Amniotic epithelial cell (primary cell): ENCODE results near the gene CCND1.
"Not testable (repeated sequence)": the region's sequence is repeated elsewhere in the genome, so short reads cannot be mapped to it uniquely, and the experiment has no call there.

ENCODE experiments used
- DNase-seq: peaks from one replicate; pipeline ENCODE4 v3.0.0-alpha.2; 2010; ENCODE audit warnings: low read depth

The CCND1 gene

DNA sequence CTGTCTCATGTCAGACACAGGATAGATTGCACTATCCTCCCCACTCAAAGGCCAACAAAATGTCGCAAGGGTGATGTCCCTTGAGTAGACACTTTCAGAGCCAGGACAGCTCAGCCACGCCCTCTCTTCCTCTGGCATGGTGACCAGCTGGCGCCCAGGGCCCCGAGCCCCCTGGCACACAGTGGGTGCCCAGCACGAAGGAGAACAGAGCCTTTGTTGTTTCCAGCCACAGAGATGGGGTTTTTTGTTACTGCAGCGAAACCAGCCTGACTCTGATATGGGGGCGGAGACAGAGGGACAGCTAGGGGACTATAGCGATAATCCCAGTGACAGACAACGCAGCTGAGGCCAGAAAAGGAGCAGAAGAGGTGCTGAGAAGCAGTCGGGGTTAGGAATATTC, 23.3 kb upstream of the CCND1 start:
- DNase-seq, result no peak

DNA sequence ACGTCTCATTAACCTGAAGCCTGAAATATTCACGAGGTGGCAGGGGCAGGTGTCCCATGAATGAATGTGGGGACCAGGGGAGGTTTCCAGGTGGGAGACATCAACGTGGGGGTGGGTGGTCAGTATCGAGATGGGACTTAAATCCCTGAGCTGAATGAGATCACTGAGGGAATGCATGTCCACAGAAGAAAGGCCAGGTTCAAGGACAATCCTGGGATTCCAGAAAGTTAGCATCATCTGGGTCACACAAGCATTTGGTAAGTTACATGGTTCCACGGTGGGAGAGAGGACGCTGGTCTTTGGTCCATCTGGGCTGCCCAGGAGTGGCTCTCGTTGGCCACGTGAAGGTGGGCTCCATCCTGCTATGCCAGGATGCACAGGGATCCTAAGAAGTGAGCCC, 22.7 kb upstream of the CCND1 start:
- DNase-seq, result no peak

DNA sequence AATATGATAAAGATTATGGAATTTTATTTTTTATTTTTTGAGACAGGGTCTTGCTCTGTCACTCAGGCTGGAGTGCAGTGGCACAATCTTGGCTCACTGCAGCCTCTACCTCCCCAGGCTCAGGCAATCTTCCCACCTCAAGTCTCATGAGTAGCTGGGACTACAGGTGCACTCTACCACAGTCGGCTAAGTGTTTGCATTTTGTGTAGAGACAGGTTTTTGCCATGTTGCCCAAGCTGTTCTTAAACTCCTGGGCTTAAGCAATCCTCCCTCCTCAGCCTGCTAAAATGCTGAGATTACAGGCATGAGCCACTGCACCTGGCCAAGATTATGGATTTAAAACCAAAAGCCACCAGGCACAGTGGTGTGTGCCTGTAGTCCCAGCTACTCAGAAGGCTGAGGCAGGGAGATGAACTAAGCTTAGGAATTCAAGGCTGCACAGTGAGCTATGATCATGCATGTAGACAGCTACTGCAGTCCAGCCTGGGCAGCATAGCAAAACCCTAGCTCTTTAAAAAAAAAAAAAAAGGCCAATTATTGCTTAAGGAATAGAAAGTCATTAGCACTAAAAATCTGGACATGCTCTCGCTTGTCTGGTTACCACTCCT, 20.2 kb upstream of the CCND1 start:
- no peak for DNase-seq

DNA sequence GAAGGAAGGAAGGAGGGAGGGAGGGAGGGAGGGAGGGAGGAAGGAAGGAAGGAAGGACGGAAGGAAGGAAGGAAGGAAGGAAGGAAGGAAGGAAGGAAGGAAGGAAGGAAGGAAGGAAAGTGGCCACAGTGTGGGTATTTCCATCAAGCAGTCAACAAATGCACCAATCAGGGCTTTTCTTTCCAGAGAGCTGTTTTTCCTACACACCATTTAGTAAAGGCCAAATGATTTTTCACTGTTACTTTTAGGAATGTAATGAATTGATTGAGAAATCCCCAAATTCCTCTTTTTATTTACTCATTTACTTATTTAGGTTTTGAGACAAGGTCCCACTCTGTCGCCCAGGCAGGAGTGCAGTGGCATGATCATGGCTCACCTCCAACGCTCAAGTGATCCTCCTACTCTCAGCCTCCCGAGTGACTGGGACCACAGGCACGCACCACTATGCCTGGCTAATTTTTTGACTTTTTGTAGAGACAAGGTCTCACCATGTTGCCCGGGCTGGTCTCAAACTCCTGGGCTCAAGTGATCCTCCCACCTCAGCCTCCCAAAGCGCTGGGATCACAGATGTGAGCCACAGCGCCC, 18.8 kb upstream of the CCND1 start:
- DNase-seq, result not testable (repeated sequence)

DNA sequence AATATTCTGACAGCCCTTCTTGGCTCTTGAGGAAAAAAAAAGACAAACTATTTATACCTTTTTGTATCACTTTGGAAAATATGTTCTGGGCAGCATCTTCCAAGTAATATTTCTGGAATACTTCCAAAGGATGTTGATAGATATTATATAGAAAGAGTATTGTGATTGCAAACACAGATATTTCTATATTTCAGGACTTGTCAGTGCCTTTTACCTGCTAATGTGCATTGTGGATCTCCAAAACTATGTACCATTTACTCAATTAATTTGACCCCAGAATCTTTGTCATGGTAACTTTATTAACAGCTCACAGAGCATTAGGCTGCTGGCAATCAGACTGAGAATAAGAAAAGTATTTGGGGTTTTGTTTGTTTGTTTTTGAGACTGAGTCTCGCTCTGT, 16.7 kb upstream of the CCND1 start:
- no peak for DNase-seq

DNA sequence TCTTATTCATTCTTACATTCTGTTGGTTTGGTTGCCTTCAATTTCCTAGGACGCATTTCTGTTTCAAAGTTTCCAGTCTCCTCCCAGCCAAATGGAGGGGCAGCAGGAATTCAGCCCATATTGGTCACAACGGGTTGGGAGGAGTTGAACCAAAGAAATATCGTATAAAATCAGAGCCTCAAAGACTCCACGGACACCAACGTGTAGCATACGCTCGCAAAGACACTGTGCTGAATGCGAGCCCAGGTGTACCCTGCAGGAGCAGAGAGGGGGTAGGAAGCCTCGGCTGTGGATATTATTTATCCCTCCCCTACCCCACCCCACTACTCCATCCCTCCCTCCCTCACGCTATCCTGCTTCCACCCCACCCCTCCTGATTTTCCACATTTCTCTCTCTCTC, 15.5 kb upstream of the CCND1 start:
- no peak for DNase-seq

DNA sequence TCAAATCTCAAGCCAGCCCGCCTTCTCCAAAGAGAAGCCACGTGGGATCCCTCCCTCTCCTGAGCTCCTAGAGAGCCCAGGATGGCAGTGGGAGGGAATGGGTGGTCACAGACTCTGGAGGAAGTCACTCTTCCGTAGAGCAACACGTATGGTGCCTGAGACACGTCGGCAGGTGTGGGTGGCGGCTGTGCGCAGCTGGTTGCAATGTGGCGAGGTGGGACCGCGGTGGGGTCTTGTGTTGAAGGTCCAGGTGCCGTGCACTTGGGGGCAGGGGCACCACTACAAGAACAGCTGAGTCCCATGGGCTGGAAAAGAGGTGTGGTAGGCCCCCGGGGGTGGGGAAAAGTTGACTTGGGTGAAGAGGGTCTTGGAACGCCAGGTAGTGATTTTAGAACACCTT, 13.4 kb upstream of the CCND1 start:
- no peak for DNase-seq

DNA sequence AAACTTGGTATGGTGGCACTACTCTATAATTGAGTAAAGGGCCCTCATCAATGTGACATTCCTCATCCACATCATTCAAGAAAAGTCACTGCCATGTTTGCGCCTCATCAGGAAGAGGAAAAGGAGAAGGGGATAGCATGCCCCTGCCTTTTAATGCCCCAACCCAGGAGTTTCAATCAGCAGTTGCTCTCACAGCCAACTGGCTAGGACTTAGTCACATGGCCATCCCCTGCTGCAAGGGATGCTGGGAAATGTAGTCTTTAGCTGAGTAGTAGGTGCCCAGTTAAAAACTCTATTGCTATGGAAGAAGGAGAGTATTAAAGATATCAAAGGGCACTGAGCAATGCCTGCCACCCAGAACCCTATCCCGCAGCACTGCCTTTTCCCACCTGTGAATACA, 10.9 kb upstream of the CCND1 start:
- DNase-seq, result no peak

DNA sequence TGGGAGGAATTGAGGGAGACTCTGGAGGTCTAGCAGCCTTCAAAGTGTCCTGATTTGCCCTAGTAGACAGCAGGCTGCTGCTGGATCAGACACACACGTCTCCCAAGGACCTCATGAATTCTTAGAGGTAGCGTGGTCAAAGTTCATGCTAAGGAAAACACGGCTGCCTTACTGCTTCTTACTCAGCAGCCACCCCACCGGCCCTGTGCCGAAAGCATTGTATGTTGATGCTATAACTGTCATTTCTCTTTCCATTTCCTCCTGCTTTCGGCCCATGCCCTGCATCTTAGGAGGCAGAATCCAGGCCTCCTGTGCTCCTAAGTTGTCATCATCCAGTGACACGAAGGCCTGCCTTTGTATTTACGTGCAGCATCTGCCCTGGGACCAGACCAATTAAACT, 10.5 kb upstream of the CCND1 start:
- DNase-seq, result no peak

DNA sequence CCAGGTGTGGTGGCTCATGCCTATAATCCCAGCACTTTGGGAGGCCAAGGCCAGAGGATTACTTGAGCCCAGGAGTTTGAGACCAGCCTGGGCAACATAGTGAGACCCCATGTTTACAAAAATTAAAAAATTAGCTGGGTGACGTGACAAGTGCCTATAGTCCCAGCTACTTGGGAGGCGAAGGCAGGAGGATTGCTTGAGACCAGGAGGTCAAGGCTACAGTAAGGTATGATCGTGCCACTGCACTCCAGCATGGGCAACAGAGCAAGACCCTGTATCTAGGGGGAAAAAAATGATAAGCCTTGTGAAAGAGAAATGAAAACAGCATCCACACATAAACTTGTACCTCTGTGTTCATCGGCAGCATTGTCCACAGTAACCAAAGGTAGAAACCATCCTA, 8.1 kb upstream of the CCND1 start:
- DNase-seq, result no peak

DNA sequence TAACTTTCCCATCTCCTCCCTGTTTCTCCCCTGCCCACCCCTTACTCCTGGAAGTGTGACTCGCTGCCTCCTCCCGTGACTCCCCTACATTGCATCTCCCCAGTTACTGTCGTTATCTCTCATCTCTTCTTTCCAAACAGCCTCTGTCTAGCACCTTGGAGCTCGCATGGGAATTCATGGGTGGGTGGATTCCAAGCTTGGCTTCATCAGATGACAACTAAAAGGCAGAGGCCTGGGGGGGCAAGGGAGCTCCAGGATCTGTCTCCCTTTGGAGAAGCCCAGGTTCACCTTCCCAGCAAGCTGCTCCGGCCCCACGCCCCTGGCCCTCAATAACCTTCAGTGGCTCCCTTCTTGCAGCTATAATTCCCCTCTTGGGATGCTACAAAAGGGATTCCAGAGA, 6.9 kb upstream of the CCND1 start:
- no peak for DNase-seq

DNA sequence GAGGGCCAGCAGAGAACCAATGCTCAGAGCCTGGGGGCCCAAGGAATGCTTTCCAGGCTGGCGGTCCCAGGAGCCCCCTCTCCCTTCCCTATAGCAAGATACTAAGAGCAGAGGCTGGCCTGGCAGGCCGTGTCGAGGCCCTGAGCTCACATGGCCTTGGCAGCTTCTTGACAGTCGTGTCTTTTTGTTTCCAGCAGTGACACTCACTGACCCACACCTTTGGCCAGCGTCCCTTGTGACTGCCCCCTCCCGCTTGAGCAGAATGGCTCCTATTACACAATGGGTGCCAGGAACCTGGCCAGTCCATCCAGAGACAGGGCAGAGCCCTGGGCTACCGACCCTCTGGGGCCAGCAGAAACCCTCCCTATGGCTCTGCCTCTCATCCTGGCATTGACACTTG, 6.4 kb upstream of the CCND1 start:
- no peak for DNase-seq

DNA sequence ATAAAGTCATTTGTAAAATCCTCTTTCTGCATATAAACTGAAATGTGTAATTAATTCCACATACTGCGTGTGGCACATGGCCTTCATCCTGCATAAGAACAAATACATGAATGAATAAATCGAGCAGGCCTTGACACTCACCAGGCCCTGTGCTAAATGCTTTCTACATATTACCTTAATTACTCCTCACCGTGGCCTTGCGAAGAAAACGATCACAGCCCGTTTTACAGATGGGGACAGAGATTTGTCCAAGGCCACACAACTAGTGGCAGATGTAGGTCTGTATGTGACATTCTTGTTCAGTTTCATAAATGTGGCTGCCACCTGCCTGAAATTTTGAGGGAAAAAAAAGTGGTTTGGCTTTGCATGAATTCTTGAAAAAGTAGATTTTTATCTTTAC, 5.8 kb upstream of the CCND1 start:
- DNase-seq, result no peak

DNA sequence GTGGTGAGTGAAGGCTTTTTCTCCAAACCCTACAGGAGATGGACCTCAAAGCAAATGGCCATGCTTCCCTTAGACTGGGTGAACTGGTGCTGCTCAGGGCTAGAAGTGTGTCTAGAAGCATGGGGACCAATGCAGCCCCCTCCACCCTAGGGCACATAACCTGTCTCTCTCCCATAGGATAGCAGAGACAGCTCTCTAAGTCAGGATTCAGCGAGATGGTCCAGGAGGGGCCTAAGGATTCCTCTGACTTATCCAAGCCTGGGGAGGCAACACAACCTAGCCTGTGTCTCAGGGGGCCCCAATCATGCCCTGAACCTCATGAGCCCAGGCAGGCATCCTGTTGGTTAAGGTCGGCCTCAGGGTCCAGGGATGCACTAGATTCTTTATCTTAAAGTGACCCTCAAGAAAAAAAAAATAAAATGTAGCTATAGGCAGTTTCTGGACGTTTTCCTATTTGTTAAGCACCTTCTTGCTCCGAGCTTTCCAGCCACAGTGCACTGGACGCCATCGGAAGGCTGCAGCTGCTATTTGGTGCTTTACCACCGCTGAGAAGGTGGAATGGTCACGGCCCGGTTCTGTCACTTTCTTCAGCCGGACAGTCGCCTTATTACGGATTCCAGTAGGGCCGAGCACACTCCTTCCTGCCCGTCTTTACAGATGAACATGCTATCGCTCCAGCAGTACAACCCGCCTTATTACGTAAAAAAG, 5.0 kb upstream of the CCND1 start:
- no peak for DNase-seq

DNA sequence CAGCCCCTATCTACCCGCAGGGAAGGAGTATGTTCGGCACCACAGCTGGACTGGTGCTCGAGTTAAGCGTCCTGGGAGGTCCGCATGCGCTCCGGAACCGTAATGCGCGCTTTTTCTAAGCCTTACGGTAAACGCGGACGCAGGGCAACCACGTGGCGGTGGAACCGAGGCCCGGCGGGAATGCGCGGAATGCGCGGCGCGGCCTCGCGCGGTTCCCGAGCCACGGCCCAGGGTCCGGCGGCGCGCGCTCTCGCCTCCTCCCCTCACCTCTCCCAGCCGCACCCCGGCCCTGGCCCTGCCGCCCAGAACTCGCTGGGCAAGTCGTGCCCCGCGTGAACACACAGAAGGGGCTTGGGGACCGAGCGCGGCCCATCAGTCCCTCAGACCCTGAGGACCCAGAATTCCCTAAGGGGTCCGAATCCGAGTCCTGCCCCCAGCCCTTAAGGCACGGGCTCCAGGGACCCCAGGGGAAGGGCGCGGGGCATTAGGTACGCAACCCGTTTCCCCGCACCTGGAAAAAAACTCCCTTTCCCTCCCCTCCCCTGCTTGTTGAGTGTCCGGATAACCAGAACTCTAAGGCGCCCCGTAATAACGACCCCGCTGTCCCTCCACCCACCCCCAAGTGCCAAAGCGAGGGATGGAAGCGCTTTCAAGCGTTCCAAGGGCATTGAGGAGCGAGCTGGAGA, 4.3 kb upstream of the CCND1 start:
- DNase-seq, result peak; percentile 96

DNA sequence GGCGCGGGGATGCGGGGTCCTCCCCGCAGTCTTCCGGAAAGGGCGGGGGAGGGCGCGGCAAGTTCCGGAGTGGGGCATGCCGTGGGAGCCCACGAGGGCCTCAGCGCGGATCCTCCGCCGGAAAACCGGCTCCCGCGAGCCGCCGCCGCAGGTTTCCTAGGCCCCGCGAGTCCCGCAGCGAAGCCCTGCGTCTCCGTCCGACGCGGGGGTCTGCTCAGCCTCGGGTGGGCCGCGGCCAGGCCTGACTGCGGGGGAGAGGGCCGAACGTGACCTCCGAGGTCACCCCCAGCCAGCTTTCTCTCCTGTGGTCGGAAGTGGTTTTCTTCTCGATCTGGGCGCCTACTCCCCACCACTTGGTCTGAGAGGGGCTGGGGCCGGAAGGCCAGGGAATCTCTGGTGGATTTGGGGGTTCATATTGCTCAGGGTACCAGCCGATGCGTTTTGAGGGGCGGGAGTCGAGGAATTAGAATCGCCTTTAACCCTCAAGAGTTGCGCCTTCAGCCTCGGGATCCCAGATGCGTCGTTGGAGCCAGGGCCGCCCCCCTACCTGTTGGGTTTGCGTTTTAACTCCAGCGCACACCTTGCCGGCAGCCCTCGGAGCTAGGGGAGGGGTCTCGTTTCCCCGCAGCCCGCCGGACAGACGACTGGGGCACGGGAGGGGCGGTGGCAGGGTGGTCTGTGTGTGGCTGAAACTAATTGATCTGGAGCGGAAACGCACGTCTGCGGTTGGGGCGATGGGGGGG, 3.6 kb upstream of the CCND1 start:
- DNase-seq, result no peak

DNA sequence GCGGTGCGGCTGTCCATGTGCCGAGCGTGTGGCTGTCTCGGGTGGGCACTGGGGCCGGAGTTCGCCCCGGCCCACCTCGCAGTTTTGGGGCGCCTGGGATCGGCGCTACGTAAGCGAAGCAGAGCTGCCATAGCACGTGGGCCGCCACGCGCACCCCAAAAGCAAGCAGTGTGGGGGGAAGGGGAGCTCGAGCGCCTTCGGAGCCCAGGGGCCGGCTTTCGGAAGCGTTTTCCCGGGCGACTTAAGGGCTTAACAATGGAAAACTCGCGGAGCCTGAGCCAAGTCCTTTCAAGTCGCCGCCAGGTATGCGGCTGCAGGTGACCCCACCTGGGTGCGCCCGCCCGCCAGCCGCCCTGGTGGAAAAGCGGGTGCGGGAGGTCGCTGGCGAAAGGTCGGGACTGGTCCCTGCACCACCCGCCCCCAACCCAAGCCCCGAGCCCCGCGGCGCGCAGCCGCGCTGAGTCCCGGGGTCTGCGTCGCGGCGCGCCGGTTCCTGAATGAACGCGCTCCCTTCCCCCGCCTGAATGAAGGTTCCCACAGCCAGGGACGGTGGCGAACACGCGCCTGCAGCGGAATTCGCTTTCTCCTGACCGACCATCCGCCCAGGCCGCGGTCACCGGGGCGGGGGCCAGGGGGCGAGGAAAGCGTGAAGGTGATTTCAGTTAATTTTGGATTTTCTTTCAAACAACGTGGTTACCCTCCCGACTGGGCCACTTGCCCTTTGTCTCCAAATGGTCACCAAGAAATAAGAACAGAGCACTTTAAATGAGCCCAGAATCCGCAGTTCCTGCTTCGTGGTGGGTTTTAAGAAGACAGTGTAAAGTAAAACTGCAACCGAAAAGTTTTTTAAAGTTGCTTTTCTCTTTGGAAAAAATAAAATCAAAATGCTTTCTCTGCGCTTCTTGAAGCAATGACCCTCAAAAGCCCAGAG, 2.8 kb upstream of the CCND1 start:
- peak; percentile 65 for DNase-seq

DNA sequence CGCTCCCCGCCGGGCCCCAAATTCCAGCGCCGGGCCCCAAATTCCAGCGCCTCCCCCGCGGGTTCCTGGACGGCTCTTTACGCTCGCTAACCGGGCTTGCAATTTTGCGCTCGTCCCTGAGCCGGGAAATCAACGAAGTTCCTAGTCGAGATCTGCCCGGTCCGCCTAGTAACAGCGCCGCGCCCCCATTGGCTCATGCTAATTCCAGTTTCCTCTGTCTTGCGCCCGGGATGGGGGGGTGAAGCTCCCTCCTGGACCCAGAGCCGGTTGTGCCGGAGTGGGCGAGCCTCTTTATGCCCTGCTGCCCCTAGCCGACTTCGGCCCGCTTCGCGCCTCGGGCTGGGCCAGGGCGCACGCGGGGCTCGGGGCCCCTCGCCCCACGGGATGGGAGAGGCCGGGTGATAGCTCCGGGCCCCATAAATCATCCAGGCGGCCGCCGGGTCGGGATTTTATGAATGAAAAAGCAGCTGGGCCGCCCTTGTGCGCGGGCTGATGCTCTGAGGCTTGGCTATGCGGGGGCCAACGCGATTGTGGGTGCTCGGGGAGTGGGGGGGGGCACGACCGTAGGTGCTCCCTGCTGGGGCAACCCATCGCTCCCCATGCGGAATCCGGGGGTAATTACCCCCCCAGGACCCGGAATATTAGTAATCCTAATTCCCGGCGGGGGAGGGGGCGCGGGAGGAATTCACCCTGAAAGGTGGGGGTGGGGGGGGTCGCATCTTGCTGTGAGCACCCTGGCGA, 1.8 kb upstream of the CCND1 start:
- peak; percentile 96 for DNase-seq

DNA sequence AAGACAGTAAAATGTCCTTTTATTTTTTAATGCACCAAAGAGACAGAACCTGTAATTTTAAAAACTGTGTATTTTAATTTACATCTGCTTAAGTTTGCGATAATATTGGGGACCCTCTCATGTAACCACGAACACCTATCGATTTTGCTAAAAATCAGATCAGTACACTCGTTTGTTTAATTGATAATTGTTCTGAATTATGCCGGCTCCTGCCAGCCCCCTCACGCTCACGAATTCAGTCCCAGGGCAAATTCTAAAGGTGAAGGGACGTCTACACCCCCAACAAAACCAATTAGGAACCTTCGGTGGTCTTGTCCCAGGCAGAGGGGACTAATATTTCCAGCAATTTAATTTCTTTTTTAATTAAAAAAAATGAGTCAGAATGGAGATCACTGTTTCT, 1.1 kb upstream of the CCND1 start:
- no peak for DNase-seq

DNA sequence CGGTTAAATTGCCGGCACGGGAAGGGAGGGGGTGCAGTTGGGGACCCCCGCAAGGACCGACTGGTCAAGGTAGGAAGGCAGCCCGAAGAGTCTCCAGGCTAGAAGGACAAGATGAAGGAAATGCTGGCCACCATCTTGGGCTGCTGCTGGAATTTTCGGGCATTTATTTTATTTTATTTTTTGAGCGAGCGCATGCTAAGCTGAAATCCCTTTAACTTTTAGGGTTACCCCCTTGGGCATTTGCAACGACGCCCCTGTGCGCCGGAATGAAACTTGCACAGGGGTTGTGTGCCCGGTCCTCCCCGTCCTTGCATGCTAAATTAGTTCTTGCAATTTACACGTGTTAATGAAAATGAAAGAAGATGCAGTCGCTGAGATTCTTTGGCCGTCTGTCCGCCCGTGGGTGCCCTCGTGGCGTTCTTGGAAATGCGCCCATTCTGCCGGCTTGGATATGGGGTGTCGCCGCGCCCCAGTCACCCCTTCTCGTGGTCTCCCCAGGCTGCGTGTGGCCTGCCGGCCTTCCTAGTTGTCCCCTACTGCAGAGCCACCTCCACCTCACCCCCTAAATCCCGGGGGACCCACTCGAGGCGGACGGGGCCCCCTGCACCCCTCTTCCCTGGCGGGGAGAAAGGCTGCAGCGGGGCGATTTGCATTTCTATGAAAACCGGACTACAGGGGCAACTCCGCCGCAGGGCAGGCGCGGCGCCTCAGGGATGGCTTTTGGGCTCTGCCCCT, 529 bp upstream of the CCND1 start:
- DNase-seq, result no peak
